ENCODE measurements around the gene CACYBP.
A peak's percentile ranks its signal among the peaks of the same experiment; 100 is the strongest.

The CACYBP gene

GRCh38 chr1:174968750-174969244, 30.9 kb upstream of the CACYBP start:
- Histone ChIP-seq H3K9me2 (replicated peaks; ENCODE audit: insufficient read depth, low read length) (no peaks in the 10 kb centered on the region), H3K9me3 (ENCODE audit: insufficient read depth, low read length) (no peaks in the 10 kb centered on the region), H3K36me3 (ENCODE audit: low read length) (peaks cover 6% of the 10 kb centered on the region; the same call in 1 of the 2 replicates), H3K9ac (ENCODE audit: low read length) (no peak overlapping the region), H4K20me1 (ENCODE audit: low read depth, low read length) (no peaks in the 10 kb centered on the region), H3K79me2 (ENCODE audit: insufficient read depth, low read length) (no peaks in the 10 kb centered on the region), H3K27me3 (ENCODE audit: low read length) (no peaks in the 10 kb centered on the region), H3K27ac (ENCODE audit: low read depth, low read length) (peak overlapping the region; percentile 71), H3F3A (ENCODE audit: insufficient read depth) (peaks cover 21% of the 10 kb centered on the region), H3K4me3 (ENCODE audit: insufficient read depth, low read length, poor library complexity, severe bottlenecking) (no peak overlapping the region), H2AFZ (ENCODE audit: low read depth, low read length, severe bottlenecking) (no peak overlapping the region), H3K4me2 (ENCODE audit: low read depth, low read length, poor library complexity, severe bottlenecking) (peak overlapping the region; percentile 51)
- TF ChIP-seq EZH2phosphoT487 (conservative IDR thresholded peaks at IDR 0.05; ENCODE audit: low read length): no peak
- TF ChIP-seq, protein P1, sequence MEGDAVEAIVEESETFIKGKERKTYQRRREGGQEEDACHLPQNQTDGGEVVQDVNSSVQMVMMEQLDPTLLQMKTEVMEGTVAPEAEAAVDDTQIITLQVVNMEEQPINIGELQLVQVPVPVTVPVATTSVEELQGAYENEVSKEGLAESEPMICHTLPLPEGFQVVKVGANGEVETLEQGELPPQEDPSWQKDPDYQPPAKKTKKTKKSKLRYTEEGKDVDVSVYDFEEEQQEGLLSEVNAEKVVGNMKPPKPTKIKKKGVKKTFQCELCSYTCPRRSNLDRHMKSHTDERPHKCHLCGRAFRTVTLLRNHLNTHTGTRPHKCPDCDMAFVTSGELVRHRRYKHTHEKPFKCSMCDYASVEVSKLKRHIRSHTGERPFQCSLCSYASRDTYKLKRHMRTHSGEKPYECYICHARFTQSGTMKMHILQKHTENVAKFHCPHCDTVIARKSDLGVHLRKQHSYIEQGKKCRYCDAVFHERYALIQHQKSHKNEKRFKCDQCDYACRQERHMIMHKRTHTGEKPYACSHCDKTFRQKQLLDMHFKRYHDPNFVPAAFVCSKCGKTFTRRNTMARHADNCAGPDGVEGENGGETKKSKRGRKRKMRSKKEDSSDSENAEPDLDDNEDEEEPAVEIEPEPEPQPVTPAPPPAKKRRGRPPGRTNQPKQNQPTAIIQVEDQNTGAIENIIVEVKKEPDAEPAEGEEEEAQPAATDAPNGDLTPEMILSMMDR (IDR thresholded peaks at IDR 0.05; ENCODE audit: insufficient read depth, low read length, poor library complexity, severe bottlenecking): no peak

DNA sequence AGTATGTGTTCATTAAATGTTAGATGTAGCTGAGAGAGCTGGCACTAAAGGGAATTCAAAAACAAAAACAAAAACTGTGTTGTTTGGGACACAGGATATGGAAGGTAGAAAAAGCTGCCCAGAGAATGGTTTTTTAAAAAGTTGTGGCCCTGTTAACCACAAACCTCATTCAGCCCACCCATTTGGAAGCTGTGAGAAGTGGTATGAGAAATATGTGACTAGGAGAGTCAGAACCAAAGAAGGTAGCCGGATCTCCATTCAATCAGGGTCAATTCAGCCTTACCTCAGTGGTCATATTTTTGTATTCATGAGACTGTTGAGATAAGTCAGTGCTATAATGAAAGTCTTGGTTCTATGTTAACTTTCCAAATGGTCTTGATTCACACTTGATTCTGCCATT, 29.8 kb upstream of the CACYBP start:
- H3K79me2 ChIP-seq (ENCODE audit: insufficient read depth, low read length): no peaks in the 10 kb centered on the region
- no peaks in the 10 kb centered on the region for H3K9me3 ChIP-seq (ENCODE audit: insufficient read depth, low read length)
- no peak overlapping the region for H3K9ac ChIP-seq (ENCODE audit: low read length)
- H3K27me3 ChIP-seq (ENCODE audit: low read length): no peaks in the 10 kb centered on the region
- H3F3A ChIP-seq (ENCODE audit: insufficient read depth): peaks cover 10% of the 10 kb centered on the region
- H3K27ac ChIP-seq (ENCODE audit: low read depth, low read length): no peak overlapping the region
- no peak overlapping the region for H3K4me3 ChIP-seq (ENCODE audit: insufficient read depth, low read length, poor library complexity, severe bottlenecking)
- H2AFZ ChIP-seq (ENCODE audit: low read depth, low read length, severe bottlenecking): no peak overlapping the region
- no peak overlapping the region for H3K4me2 ChIP-seq (ENCODE audit: low read depth, low read length, poor library complexity, severe bottlenecking)
- no peaks in the 10 kb centered on the region for H3K9me2 ChIP-seq (replicated peaks; ENCODE audit: insufficient read depth, low read length)
- H3K36me3 ChIP-seq (ENCODE audit: low read length): peaks cover 6% of the 10 kb centered on the region; the same call in 1 of the 2 replicates
- no peaks in the 10 kb centered on the region for H4K20me1 ChIP-seq (ENCODE audit: low read depth, low read length)
- TF ChIP-seq, protein P1 (IDR thresholded peaks at IDR 0.05; ENCODE audit: insufficient read depth, low read length, poor library complexity, severe bottlenecking): no peak
- TF ChIP-seq EZH2phosphoT487 (conservative IDR thresholded peaks at IDR 0.05; ENCODE audit: low read length): no peak

DNA sequence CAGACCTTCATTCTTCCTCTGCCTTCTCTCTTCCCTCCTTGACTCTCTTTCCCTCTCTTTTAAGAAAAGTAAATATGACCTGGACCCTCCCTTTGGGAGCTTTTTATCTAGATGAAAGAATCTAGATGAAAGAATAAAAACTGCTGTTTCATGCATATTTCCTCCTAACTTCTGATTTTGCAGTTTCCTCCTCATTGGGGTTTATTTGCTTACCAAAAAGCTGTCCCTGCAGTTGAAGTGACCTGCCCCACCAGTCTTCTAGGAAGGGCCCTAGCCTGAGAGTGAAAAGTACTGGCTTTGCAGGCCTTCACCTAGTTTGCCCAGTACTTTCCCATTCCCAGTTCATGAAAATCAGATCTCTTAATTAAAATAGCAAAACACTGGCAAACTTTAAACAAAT, 28.3 kb upstream of the CACYBP start:
- H3K9ac ChIP-seq (ENCODE audit: low read length): no peak overlapping the region
- no peaks in the 10 kb centered on the region for H3K9me3 ChIP-seq (ENCODE audit: insufficient read depth, low read length)
- H3F3A ChIP-seq (ENCODE audit: insufficient read depth): peaks cover 10% of the 10 kb centered on the region
- no peak overlapping the region for H2AFZ ChIP-seq (ENCODE audit: low read depth, low read length, severe bottlenecking)
- no peaks in the 10 kb centered on the region for H4K20me1 ChIP-seq (ENCODE audit: low read depth, low read length)
- no peak overlapping the region for H3K27ac ChIP-seq (ENCODE audit: low read depth, low read length)
- H3K4me3 ChIP-seq (ENCODE audit: insufficient read depth, low read length, poor library complexity, severe bottlenecking): no peak overlapping the region
- peaks cover 11% of the 10 kb centered on the region; the same call in 1 of the 2 replicates for H3K36me3 ChIP-seq (ENCODE audit: low read length)
- H3K79me2 ChIP-seq (ENCODE audit: insufficient read depth, low read length): no peaks in the 10 kb centered on the region
- no peak for TF ChIP-seq EZH2phosphoT487 (conservative IDR thresholded peaks at IDR 0.05; ENCODE audit: low read length)
- TF ChIP-seq, protein P1 (IDR thresholded peaks at IDR 0.05; ENCODE audit: insufficient read depth, low read length, poor library complexity, severe bottlenecking): no peak
- H3K27me3 ChIP-seq (ENCODE audit: low read length): no peaks in the 10 kb centered on the region
- H3K4me2 ChIP-seq (ENCODE audit: low read depth, low read length, poor library complexity, severe bottlenecking): no peak overlapping the region
- H3K9me2 ChIP-seq (replicated peaks; ENCODE audit: insufficient read depth, low read length): no peaks in the 10 kb centered on the region
